CD4-positive, alpha-beta T cell treated with Interleukin-6 at 100 ng/mL for 8 hours (primary cell): Measurements from ENCODE around the gene PTPN14.

Experiments
- DNase-seq: peaks from one replicate; pipeline ENCODE4 v3.0.0-alpha.2; 2020; ENCODE audit warnings: mixed read lengths, low spot score

Gene PTPN14

DNA sequence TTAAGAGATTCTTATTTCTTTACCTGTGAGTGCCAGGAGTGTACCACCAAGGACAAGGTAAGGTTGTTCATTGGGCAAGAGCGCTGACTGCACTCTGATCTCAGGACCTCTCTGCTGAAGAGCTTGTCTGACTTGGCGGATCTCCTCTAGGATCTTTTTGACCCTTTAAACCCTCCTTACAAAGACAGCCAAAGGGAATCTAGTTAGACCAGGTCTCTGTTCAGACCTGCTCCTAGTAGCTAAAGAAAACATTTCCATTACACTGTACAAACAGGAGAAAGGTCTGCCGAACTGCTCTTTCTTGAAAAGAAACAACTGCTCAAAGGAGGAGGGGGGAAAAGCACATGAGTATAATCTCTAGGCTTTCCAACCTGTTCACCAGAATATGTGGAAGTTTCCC, 221.2 kb downstream of the PTPN14 start:
- no peak for DNase-seq

DNA sequence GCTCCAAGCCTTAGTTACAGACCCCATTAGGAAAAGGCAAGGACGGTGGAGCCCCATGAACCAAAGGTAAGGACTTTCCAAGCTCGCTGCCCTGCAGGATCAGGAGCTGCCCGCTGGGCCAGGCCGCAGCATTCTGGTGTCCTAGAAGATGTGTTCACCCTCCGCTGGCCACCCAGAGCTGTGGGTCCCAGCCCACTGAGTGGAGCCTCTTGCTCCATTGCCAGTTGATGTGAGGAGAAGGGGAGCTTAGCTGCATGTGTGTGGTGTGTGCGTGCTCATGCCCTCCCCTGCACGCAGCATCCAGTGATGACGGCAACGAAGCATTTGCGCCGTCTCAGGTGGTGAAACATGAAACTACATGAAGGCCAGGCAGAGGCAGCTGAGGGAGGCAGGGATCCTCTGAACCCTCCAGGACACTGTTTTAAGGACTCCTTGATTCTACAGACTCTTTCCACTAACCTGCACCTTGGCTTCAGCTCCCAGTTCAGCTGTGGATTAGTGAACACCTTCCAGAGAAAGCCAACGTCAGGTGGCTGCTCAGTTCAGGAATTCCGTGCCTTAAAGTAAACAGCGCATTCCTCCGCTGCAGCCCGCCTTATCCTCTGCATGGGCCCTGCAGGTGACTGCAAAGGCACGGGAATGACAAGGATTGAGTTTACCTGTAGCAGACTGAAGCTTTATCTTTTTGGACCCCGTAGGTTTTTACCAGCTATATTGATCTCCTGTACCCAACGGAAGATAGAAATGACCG, 221.8 kb downstream of the PTPN14 start:
- DNase-seq: no peak

DNA sequence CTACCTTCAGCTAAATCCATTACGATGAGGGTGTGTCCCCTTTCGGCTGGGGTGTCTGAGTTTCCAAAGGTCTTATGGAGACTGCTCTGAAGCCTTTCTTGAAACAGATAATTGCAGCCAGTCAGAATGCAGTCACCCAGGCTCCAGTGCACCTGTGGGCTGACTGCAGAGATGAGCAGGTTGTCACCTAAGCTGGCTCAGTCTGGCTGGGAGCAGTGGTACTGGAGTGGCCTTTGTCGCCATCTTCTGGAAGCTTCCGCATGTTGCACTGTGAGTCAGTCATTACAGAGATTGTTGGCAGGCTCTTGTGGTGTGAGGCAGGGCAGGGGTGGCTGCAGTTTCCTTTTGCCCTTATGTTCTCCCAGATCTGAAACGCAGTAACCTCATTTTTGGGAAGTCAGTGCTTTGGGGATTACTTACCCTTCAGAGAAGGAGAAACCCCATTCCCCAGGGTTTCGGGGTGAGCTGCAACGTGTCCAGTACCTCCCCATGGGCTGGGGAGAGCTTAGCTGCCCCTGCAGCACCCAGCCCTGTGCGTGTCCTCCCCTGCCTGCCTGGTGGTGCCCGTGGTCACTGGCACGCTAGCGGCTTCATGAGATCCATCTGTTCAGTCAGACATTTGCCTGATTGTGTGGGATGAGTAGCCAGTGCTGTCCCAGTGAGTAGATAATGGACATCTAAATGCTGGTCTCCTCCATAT, 222.5 kb downstream of the PTPN14 start:
- peak; percentile 80 for DNase-seq

DNA sequence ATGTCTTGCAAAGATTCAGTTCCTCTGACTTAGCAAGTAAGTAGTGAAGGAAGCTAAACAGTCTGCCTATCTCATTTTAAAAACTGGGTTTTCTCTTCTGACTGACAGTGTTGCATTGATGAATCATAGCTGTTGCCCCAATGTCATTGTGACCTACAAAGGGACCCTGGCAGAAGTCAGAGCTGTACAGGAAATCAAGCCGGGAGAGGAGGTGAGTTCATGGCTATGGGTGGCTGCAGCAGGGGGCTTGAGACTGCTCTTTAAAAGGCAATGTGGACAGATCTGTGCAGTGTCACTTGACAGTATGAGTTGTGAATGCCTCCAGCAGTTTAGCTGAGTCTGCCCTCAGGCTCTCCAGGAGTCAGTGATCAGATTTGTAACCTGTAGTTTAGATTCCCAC, 223.9 kb downstream of the PTPN14 start:
- no peak for DNase-seq

DNA sequence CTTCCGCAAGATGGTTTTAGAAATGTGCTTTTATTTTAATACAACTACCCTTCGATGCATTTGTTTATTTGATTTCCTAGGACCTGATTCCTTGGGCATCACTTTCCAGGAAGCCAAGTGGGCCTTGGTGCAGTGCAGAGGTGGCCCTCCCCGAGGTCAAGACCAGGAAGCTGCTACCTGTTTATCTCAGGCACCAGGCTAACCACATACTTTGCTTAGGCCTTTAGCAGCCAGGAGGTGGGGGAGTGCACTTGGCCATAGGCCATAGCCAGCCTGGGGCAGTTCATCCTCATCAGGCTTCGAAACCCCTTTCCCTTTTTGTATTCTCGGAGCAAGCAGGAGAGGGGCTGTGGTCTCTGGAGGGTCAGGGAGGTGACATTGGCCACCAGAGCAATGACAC, 225.0 kb downstream of the PTPN14 start:
- no peak for DNase-seq

DNA sequence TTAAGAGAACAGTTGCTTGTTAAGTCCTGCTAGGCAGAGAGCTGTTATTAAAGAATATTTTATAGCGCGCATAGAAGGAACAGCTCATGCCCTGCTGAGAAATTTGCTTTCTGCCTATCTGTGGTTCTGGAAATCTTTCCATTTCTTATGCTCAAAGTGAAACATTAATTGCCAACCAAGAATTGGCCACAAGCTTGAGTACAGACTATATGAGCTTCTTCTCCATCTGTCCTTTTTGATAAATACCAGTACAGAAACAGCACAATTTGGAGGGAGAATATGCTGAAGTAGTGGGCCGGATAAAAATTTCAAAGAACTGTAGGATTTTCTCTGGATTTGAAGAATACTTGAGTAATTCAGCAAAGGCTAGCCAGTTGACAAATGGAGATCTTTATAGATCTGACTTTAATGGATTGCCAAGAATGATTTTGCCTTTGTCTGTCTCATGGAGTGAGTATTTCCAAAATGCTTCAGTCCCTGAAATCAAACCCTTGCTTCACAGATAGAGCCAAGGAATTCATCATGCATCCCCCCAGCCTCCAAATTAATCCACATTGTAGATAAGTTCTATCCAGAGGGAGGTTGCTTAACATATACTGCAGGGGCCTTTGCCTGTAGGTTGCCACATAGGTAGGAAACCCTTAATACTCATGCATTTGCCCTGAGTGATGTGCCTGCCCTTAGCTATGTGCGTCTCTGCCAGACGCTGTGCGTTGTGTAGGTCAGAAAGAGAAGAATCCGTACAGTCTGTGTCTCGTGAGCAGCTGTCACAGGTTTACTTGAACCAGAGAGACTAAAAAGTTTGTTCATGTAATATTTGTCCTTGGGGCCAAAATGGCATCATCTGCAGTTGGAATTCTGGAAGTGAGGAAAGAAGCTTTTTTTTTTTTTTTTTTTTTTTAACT, 226.3 kb downstream of the PTPN14 start:
- no peak for DNase-seq

DNA sequence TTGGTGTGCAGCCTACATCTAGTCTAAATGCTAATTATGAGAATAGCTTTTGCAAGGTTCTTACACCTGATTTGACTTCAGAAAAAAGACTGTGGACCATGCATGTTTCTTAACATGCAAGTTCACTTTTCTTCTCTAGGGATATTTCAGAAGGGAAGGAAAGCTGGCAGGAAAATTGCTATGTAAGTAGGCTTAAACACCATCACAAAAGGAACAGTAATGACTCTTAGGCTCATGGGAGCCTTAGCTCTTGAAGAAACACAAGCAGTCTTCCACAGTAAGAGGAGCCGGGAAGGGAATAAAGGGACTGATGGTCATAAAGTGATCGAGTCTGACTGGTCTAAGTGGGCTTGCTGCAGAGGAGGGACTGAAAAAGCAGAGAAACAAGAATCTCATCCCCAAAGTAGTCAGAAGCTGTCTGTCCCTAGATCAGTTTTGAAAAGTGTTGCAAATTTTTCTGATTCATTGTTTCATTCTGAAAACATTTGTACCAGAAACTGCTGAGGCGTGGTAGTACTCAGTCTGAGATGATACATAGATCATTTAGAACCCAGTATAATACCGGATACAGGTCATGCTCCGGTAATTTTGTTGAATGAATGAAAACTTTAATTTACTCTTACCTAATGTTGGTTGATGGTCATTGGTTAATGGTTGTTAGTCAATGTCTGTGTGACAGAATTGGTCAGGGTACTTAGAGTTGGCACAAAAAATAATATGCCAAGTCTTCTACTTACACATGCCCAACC, 229.5 kb downstream of the PTPN14 start:
- DNase-seq: no peak

DNA sequence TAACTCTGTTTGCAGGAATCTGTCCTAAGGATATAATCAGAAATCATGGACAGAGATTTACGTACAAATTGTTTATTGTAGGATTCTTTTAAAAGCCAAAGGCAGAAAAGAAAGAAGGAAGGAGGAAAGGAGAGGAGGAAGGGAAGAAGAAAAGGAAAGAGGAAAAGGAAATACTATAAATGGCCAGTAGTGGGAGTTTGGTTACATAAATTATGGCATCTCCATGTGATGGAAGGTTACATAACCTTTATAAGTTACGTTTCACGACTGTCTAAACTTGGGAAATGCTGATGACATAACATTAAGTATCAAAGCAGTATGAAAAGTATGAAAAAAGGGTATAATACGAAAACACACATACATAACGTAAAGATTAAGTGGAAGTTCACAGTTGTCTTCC, 231.5 kb downstream of the PTPN14 start:
- DNase-seq: no peak

DNA sequence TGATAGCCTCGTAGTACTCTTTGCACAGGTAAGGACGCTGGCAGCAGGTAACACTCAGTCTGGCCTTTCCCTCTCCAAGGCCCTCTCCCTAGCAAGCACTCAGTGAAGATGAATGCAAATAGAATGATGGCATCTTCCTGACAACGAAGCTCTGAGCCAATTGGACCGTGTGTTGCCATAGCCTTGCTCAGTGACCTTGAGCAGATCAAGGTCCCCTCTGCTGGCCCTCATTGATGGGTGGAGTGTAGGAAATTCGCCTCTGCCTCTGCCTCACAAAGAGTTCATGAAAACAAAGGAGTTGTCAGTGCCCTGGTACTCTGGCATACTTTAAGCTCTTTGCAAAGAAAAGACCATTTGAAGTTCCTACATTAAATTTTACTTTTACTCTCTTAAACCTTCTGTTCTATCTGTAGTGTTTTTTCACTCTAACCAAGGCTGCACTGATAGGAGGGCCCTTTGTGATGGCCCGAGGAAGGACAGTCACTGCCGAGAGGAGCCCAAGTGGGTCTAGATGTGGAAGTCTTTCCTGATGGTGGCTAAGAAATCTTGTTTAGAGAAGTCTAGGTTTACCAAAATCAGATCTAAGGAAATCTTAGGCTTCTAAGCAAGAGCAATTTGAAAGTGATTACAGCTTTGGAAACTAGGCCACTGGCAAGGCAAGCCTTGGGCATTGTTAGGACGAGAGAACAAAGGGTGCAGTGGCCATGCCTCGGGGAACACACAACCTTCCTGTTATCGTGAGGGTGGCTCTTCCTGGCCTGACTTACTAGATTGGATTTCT, 232.3 kb downstream of the PTPN14 start:
- DNase-seq: no peak

DNA sequence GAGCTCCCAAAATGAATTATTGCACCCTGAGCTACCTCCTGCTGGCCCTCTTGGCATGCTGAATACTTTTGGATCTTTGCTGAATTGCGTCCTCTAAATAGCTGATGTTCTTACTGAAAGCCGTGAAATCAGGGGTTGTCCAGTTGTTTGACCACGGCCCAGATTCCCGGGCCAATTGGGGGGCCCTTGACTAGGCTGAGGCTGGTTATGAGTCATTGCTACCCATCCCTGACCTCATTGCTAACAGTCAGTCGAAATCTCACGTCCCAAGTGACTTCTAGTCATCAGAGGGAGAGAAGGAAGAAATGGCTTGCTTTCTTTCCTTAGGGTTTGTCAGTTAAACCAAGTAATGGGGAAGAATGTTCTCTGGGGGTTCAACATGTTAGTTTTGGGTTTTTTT, 233.0 kb downstream of the PTPN14 start:
- no peak for DNase-seq

DNA sequence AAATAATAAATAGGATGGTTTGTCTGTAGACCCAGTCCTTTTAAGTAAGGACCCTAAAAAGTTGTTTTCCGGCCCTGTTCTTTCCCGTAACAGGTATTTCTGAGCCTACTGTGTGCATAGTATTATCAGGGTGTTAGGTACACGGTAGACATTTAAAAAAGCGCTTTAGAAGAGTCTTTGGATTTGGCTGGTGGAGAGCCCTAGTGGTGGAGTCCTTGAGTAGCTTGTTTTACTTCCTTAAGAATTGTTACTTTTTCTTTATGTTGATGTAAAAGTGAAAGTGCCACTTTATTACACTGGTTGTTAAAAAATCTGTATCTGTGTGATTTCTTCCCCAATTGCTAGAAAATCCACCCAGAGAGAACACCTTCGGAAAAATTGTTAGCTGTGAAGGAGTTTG, 233.7 kb downstream of the PTPN14 start:
- DNase-seq: no peak

DNA sequence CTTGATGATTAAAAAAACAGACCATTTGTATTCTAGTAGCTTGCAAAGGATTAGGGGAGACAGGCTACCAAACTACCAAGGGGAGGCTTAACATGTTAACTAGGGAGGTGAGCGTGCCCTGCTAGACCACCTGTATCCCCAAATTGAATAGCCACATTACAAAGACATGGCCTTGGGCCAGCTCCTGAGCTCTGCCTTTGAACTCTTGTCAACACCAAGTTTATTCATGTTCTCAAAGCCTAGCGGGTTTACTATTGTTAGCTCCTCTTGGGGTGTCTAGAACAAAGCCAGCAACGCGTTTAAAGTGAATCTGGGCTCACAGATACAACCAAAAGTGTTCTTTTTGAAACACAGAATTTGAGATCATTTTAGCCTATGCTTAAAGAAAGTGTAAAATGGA, 234.1 kb downstream of the PTPN14 start:
- DNase-seq: no peak

DNA sequence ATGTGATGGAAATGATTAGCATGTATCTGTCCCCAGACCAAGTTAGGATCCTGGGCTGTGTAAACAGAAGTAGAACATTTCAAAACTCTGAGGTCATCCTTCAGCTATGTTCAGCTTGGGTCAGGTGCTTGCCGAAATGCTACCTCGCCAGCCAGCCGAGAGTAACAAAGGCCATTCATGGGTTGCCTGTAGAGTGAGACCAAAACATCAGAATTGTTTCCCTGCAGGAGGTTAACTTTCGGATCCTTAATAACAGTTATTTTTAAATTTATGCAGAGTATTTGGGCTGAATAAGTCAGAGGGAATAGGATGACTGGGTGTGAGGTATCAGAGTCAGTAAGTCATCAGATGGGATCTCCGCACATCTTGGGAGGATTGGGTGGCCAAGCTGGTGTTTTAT, 234.8 kb downstream of the PTPN14 start:
- no peak for DNase-seq

DNA sequence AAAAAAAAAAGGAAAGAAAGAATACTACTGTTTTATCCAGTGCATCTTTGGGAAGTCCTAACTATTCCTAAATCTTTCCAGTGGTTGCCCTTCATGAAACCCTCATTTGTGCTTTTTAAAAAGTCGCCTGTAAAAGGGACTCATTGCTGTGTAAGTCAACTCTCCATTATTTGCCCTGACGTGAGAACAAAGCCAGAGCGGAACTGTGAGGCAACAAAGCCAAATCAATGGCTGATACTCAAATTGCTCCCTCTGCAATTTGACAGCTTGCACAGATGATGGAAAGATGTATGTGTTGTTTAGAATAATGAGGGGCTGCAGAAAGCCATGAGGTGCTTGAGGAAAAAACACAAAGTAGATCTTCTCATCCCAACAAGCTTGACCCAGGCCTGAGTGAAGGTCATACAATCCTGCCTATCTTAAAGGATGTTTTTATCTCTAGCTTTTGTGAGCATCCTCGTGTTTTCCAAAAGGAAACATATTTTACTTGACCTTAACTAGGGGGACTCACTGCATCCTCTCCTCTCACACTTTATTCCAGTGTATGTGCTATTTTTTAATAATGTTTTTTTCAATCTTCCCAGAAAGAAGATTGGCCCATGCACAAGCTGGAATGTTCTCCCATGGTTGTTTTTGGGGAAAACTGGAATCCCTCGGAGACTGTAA, 237.1 kb downstream of the PTPN14 start:
- no peak for DNase-seq

DNA sequence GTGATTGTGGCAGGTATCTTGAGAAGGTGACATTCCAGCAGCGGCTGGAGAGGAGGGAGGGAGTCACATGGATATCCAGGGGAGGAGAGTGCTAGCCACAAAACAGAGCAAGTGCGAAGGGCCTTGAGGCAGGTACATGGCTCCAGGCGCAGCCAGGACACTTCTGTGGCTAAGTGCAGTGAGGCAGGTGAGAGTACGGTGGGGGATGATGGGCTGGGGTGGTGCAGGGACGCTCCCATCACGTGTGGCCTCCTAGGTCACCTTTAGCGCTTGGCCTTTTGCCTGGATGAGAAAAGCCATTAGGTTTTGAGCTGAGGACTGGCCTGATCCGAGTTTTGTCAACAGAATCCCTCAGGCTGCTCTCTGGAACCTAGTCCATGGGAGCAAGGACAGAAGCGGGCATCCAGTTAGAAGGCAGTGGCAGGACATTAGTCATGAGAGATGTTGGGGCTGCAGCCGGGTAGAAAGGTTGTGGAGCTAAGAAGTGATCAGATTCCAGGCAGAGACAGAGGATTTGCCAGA, 238.8 kb downstream of the PTPN14 start:
- no peak for DNase-seq

DNA sequence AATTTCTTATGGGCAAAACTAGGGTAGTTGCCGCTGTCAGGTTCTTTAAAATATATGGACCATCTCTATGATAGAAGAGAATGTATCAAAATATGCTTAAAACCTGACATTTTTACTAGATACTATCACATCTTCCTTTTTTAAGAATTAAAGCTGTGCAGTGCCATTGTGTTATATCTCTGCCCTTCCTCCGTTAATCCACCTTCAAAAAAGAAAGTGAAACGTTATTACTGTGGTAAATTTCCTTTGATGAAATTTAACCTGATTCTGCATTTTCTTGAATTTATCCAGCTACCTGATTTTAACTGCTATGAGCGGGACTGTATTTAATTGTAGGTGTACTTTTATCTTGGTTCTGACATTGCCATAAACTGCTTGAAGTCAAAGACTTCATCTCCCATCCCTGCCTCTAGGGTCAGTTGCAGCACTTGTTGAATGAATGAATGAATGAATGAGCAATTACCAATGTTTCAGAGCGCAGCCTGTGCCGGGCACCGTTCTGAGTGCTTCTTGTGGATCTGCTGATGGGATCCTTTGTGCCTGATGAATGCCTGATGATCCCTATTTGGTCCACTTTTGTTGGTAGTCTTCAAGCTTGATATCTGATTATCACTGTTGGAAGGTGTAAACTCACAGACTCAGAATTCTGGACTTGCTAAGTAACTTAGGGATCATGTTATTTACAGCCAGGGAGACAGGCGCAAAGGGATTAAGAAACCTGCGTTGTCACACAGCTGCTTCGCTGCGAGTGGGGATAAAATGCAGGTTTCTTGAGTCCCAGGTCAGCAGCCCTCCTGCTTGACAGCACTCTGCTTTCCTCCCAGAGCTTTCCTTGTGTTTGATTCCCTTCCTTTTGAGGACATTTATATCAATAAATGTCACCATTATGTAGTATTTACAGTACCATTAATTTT, 240.4 kb downstream of the PTPN14 start:
- no peak for DNase-seq

DNA sequence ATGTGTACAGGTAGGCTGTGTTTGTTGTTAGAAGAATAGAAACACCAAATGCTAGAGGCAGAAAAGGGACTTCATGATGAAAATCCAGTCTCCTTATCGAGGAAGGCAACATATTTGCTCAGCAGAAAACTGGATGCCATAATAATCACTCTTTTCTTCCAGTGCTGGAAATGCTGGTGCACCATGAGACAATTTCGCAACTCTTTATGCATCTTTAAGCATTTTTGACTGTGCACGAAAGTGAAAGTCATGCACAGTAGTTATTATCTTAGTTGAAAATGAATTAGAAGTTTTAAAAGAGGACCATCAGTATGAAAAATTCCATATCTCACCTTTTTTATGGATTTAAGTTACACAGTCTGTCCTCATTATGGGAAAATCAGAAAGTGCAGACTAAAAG, 241.4 kb downstream of the PTPN14 start:
- no peak for DNase-seq

DNA sequence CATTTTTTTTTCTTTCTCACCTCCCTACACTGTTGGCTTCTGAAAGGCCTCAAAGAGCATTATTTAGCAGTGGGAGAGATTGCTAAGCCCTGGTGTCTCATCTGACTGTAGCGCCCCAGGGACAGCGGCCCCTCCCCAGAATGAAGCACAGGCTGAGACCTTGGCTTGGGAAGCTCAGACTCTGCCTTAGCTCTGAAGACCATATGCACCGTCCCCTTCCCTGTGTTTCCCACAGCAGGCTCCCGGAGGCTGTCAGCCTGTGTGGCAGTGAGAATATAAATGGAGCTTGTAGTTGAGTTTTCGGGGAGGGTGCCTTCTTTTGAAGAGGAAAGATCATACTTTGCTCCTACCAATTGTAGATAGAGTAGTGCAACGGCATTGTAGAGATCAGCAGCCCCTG, 245.1 kb downstream of the PTPN14 start:
- no peak for DNase-seq

DNA sequence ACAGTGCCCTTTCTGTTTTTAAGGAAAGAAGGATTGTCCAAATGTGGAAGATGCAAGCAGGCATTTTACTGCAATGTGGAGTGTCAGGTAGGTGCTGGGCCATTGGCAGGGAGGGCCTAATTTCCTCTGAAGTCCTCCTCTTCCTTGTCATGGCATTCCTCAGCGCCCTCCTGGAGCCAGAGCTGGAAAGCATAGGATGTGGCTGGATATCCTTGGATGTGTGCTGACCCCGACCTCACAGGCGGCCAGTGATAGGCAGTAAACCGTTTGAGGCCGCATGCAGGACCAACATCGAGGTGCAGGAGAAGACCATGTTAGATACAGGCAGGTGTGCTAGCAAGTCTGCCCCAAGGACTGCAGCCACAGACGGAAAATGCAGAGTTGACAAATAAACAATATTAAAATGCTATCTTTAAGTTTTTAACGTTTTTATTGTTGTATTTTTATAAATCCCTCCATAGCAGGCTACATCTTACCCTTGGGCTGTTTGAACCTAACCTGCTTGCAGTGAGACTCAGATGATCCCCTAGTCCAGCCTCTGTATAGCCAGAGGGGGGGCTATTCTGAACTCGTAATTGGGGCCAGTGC, 246.1 kb downstream of the PTPN14 start:
- DNase-seq: no peak
